AML-193 (cell line): ENCODE measurements around the gene RIPOR3.
"Not testable (repeated sequence)": the region's sequence is repeated elsewhere in the genome, so short reads cannot be mapped to it uniquely, and the experiment has no call there.

ENCODE experiments used
- DNase-seq, 2 experiments: peaks; one replicate each; lab custom pipeline; 2025; lab: John Stamatoyannopoulos, UW

RIPOR3 gene

DNA sequence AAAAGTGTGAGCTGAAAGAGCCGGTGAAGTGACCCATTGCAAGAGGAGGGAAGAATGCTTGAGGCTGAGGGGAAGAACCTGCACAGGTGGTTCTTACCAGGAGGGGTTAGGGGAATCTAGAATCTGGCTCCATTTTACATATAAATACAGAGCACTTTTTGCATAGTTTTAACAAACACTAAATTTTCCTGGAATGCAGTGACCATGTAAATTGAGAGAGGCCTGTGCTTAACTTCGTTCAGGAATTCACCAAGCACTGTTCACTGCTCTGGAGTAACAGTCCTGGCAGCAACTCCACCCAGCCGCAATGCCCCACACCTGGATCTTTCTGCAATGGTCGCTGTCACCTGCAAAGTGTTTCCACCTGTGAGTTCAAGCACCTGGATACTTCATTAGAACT, 13.2 kb upstream of the RIPOR3 start:
- DNase-seq: no peak

DNA sequence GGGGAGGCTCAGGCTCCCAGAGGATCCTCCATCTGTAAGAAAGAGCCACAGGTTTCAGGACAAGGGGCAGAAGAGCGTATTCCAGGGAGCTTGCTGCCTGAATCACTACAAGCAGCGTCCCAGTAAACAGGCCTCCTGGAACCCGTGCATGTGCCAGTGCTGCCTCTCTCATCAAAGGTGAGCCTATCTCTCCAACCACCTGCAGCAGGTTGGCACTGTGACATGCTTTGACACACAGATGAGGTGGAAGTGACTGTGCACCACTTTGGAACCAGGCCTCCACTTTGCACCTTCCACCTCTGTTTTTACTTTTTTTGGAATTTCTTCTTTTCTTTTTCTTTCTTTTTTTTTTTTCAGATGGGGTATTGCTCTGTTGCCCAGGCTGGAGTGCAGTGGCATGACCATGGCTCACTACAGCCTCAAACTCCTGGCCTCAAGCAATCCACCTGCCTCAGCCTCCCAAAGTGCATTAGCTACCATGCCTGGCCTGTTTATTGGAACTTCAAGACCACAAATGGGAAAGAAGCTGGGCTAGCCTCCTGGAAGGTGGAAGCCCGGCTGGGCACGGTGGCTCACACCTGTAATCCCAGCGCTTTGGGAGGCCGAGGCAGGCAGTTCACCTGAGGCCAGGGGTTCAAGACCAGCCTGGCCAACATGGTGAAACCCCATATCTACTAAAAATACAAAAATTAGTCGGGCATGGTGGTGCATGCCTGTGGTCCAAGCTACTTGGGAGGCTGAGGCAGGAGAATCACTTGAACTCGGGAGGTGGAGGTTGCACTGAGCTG, 12.5 kb upstream of the RIPOR3 start:
- not testable (repeated sequence) for DNase-seq

DNA sequence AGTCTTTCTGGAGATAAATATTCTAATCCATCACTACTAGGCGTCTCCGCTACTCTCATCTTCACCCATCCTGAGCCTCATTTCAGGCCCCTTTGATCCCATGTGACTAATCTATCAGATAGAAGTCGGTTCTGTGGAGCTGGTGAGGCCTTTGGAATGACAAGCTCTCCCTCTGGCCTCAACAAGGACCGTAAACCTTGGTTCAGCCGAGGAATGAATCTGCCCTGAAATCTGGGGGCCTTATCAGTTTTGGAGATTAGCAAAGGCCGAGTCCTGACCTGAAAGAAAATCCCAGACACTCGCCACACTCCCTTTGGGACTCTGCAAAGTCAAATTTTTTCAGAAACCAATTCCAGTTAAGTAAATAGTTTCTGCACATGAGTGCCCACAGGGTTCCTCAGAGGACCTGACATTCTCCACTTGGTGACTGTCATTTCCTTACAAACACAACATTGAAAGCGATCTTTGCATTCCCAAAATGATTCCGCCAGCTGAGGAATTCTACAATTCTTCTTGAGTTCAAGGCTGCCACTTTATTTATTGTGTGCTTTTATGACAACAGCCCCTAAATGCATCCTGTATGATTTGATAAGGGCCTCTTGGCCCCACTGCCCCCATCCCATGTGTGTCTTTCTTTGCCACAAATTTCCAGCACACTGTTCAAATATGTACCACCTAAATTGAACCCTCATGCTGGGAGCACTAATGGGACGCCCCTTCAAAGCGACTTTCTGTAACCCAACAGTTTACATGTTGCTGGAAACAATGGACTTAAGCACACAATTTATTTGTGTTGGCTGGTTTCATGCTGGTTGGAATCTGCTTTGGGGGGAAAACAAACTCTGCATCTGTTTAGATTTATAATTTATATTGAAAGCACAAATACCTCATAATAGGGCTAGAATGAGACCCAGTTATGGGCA, 10.0 kb upstream of the RIPOR3 start:
- no peak for DNase-seq

DNA sequence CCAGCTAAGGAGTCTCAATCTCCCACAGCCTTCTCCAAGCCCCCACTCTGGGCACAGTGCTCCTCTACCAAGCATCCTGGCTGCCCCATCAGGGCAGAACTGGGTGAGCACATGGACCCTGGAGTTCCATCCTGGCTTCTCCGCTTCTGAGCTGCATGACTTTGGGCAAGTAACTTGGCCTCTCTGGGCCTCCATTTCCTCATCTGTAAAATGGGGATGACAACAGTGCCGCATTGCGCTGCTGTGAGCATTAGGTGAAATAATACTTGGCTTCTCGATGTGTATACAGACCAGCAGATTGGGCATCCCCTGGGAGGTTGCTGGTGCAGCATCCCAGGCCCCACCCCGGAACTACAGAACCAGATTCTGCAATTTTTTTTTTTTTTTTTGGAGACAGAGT, 8.3 kb upstream of the RIPOR3 start:
- no peak for DNase-seq

DNA sequence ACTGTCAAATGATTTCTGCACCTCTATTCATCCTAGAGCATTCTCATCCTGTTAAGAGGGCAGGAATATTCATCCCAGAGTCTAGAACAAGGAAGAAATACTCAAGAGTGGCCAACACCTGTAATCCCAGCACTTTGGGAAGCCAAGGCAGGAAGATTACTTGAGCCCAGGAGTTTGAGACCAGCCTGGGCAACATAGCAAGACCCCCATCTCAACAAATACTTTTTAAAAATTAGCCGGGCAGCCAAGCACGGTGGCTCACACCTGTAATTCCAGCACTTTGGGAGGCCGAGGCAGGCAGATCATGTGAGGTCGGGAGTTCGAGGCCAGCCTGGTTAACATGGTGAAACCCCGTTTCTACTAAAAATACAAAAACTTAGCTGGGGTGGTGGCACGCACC, 6.9 kb upstream of the RIPOR3 start:
- not testable (repeated sequence) for DNase-seq

DNA sequence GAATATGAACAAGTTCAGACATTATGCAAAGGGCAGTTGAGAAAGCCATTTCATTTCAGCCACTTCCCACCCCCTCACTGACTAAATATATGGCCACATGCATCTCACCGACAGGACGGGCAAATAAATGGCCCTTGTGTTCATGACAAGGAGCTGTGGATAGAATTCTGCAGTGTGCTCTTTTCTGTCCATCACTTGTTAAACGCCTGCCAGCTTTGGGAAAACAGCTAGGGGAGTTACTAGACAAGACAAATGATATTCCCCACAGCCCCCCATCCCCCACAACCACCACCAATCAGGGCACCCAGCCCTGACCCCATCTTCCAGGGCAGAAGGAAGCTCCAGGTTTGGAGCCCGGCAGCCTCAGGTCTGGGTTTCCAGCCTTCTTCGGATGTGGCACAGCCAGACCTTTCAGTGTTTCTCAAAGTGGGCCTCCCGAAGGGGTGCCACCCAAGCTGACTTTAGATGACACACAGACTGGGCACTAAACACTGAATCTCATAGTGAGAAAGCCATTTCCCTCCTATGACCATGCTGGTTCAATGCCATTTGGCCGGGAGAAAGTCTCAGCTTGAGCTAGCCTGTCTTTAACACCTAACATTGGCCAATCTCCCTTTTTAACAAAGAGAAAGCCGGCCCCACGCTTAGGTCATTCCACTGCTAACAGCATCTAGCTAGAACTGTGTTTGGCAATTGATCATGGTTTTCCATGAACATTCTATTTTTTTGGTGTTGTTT, 4.0 kb upstream of the RIPOR3 start:
- DNase-seq: no peak

DNA sequence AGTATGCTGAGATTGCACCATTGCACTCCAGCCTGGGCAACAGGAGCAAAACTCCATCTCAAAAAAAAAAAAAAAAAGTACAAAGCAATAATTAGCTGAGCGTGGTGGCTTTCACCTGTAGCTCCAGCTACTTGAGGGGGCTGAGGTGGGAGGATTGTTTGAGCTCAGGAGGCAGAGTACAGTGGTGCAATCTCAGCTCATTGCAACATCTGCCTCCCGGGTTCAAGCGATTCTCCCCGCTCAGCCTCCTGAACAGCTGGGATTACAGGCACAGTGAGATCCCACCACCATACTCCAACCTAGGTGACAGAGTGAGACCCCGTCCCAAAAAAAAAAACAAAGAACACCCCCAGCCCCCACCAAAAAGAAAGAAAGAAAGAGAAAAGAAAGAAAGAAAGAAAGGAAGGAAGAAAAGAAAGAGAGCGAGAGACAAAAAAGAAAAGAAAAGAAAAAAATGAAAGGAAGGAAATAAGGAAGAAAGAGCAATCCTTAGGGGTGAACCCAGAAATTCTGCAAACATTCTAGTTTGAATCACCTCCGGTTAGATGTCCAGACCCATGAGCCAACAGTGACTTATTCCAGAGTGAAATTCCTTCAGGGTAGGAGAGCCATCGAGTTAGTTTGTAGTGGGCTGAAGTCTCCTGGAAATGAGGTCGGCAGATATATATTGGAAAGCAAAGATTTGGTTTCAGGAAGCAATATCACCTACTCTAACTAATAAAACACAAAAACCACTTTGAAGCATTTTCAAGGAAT, 3.2 kb upstream of the RIPOR3 start:
- no peak for DNase-seq

DNA sequence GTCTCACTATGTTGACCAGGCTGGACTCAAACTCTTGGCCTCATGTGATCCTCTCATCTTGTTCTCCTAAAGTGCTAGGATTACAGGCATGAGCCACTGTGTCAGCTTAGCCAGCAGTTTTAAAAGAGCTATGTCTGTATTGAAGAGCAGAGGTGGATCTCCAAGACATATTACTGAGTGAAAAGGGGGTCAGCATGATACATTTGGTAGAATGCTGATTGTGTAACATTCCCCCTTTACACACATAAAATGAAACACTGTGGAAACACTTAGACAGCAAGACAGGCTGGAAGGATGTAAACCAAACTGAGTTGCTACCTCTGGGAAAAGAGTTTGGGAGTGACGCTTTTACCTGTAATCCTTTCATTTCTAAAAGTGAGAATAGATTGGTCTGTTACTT, 1.7 kb upstream of the RIPOR3 start:
- no peak for DNase-seq

DNA sequence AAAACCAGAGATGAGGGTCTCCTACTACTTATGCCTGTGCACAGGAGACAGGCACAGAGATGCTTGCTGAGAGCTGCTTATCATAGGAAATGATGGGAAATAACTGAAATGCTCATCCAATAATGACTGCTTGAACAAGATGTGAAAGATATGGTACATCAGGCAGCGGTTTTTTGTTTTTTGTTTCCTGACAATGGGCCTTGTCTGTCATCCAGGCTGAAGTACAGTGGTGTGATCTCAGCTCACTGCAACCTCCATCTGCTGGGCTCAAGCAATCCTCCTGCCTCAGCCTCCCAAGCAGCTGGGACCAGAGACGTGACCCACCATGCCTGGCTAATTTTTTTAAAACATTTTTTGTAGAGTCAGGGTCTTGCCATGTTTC, 1.2 kb upstream of the RIPOR3 start:
- DNase-seq: no peak

DNA sequence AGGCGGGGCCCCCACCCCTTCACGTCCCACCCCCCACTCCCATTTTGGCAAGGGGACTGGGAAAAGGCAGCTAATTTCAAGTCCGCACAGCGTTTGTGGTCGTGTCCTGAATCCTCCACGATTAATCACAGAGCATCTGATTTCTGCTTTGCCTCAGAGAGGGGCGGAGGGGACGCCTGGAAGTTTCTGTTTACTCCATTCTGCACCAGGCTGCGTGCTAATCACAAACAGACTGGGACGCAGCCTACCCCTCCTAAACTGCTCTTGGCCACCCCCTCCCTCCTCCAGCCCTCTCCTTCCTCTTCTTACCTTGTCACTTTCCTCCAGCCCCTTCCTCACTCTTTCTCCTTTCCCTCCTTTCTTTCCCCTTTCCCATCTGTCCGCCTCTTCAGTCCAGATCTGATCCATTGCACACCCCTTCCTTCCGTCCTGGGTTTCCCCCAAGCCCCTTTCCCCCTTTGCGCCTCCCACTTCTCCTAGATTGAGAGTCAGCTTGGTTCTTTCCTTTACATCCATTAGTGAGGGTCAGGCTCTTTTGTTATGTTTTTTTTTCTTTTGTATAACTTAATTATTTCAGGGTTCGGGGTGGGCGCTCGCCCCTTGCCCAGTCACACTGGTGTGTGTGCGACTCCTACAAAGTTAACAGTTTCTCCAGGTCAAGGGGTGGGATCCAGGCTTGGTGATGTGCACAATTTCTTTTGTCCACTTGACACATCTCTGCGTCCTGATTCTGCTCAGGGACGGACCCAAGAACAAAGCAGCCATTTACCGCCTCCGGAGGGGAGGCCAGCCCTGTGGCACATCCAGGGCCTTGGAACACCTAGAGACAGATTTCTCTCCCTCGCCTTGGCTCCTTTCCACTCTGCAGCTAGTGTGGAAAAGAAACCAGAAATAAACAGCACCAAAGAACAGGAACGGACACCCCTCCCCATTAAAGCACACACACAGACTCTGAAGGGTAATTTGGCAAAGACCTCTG, 520 bp upstream of the RIPOR3 start:
- no peak for DNase-seq

DNA sequence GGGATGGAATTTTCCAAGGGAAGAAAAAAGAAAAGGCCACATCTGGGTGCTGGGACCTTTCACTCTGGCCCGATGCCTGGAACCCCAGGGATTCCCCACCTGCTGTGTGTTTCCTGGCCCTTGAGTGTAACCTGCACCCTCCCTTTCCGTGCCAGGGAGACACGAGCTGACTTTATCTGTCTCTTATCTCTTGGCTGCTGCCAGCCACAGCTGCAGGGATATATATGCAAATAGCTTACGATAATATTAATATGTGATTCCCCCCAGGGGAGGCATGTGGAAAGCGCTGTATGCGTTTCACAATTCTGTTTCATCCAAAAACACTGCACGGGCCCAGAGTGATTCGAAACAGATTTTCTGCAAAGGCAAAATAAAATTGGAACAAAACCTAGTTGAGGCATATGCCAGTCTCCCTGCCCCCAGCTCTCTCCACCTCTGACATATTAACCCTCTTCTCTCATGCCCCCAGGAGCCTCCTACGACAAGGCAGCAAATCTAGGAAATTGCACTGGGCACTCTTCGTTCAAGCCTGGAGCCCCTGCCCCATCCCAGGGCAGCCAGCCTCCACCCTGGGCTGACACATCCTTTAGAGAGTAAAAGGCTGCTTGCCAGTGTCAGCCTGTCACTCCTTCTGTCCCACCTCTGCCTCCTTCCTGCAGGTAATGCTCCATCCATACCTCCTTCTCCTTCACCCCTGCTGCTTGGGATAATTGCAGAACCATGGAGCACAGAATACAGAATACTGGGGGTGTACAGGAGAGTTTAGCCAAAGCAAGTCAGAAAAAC, 1.3 kb downstream of the RIPOR3 start:
- DNase-seq: no peak

DNA sequence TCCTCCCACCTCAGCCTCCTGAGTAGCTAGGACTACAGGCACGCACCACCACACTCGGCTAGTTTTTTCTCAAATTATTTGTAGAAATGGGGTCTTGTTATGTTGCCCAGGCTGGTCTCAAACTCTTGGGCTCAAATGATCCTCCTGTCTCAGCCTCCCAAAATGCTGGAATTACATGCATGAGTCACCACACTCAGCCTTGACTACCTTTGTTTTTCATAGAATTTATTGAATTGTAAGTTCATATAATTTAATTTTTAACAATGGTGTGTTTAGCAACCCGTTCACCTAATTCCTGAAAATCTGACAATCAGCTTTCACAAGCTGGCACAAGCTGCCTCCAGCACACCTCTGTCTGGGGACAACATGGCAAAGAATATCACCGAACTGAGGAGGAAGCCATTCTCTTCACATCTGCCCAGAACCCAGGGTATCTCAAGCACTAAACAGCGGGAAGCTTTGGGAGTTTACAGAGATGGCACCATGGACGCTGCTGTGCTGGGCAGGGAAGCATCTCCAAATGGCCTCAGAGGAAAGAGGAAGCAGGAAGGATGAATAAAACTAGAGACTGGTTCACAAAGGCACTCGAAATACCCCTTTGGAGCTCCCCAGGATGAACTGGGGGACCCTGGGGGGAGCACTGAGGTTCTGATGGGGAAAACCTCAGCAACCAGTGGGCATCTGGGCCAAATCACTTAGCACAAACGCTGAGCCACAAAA, 2.9 kb downstream of the RIPOR3 start:
- DNase-seq: no peak

DNA sequence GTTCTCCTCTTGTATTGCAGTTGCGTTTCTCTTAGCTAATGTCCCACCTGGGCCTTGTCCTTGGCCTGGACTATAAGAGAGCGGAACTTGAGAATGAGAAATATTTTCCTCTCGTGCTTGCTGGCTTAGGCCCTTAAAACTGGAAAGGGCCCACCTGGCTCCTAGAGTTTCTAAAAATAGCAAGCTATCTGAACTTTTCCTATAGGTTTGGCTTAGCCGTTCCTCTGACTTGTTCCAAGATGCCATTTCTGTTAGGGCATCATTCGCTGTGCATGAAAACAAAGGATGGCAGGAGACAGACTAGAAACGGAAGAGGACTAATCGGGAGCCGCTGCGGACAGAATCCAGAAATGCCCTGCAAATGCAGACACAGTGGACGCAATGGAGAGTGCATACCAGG, 4.5 kb downstream of the RIPOR3 start:
- no peak for DNase-seq

DNA sequence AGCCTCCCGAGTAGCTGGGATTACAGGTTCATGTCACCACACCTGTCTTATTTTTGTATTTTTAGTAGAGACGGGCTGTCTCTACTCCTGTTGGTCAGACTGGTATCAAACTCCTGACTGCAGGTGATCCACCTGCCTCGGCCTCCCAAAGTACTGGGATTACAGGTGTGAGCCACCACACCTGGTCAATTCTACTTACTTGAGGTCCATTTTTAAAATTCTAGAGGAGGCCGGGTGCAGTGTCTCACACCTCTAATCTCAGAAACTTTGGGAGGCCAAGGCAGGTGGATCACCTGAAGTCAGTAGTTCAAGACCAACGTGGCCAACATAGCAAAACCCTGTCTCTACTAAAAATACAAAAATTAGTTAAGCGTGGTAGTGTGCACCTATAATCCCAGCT, 7.8 kb downstream of the RIPOR3 start:
- DNase-seq: no peak

DNA sequence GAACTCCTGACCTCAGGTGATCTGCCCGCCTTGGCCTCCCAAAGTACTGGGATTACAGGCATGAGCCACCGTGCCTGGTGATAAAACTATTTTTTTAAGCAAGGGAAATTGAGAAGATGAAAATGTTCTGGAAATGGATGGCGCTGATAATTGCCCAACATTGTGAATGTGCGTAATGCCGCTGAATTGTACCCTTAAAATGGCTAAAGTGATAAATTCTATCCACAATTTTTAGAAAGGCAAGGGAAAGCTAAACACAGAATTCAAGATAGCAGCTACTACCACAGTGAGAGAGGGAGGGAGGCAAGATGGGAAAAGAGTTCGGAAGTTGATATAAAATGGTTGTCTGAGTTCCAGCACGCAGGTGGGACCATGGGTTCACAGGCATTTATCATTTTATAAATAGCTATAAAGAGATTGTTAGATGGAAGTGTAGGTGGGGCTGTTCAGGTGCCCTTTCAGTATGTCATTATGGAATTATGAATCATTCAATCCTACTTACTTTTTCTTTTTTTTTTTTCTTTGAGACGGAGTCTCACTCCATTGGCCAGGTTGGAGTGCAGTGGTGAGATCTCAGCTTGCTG, 8.3 kb downstream of the RIPOR3 start:
- no peak for DNase-seq

DNA sequence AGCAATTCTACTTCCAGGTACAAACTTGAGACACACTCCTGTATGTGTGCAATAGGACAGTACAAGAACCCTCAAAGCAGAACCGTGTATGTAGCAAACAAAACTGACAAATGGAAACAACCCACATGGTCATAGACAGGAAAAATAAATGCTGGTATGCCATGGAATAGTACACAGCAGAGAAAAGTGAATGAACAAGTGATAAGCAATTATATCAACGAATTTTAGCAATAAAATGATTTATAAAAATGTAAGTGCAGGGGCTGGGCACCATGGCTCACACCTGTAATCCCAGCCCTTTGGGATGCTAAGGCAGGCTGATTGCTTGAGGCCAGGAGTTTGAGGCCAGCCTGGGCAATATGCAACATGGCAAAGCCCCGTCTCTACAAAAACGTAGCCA, 9.3 kb downstream of the RIPOR3 start:
- no peak for DNase-seq

DNA sequence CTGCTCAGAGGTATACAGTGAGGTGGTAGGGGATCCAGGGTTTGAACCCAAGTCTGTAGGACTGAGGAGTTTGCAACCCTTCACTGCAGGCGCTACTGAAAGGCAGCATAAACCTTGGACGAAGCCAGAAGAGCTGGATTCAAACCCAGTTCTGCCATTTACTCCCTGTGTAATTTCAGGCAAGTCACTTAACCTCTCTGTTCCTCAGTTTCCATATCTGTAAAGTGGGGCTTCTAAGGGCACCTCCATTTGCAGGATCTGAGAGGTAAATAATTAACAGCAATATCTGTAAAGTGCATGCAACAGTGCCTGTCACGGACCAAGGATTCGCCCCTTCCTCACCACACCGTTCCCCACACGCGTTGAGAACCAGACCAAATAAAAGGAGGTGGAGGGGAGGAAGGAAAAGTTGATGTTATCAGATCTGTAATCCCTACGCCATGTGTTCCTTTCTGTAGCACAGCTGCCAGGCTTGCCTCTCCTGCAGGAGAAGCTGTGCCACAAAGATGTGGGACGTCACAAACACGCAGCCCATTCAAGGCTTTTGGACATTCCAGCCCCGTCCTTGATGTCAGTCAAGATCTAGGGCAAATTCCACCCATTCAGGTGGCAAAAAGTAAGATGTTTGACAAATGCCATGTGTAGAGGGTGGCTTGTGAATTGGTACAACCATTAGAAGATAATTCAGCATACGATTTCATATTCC, 9.8 kb downstream of the RIPOR3 start:
- DNase-seq: no peak
